SK-N-MC (cell line): ENCODE measurements around the gene CACNB4.

Experiments used
- EZH2 ChIP-seq: fragments of 200-600 bp; sonication (generic); IDR thresholded peaks from one replicate; pipeline ENCODE4 v1.6.1; 2017; ENCODE audit warnings: antibody characterized with exemption
- POLR2AphosphoS5 ChIP-seq: IDR thresholded peaks from 2 replicates; pipeline ENCODE4 v1.6.1; 2012; ENCODE audit warnings: mild to moderate bottlenecking, low read depth, low read length, borderline replicate concordance

DNA sequence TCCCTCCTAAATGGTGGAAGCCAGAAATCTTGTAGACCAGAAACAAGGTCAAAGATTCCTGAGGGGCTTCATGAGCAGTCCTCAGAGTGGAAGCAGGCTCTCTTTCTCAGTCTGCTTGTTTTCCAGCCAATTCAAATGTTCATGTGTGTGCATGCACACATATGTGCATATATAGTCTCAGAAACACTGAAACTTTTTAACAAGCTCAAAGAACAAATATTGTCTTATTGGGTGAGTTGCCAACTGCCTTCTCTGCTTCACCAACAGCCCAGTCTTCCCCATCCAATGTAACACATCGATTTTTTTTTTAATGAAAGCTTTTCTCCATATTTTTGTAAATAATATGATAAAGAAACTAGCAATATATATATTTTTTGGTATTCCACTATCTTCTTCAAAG, 3.7 kb downstream of the CACNB4 start:
- TF ChIP-seq POLR2AphosphoS5, result no peak
- TF ChIP-seq EZH2, result no peak
